Mononuclear cell (primary cell): ENCODE results near the gene SRPK3. TPM values are rescaled to one million over a fixed set of nuclear protein-coding genes. Genes with fewer than 3 reads are reported as not detected.

ENCODE experiments used
- H3K27me3 ChIP-seq: 2 replicates; pipeline ENCODE4 v1.6.0; 2011; ENCODE audit warnings: low read length, control low read depth; ENCODE audit not compliant: insufficient read depth
- H3K4me1 ChIP-seq: 2 replicates; pipeline ENCODE4 v1.5.1; 2011; ENCODE audit warnings: mild to moderate bottlenecking, low read length, control low read depth; ENCODE audit not compliant: insufficient read depth
- H3K4me3 ChIP-seq: 2 replicates; pipeline ENCODE4 v1.5.1; 2011; ENCODE audit warnings: mild to moderate bottlenecking, low read length, moderate library complexity
- H3K9me3 ChIP-seq: 2 replicates; pipeline ENCODE4 v1.5.1; 2011; ENCODE audit warnings: low read depth, mild to moderate bottlenecking, control low read depth, low read length
- total RNA-seq: library from RNA; depleted of rRNA; stranded (reverse); fragments of >200 nt; gene quantifications from one replicate; pipeline ENCODE4 v1.2.3, GENCODE V29; 2012

Gene SRPK3
- total RNA-seq, 1 donor = under 0.01 TPM

DNA sequence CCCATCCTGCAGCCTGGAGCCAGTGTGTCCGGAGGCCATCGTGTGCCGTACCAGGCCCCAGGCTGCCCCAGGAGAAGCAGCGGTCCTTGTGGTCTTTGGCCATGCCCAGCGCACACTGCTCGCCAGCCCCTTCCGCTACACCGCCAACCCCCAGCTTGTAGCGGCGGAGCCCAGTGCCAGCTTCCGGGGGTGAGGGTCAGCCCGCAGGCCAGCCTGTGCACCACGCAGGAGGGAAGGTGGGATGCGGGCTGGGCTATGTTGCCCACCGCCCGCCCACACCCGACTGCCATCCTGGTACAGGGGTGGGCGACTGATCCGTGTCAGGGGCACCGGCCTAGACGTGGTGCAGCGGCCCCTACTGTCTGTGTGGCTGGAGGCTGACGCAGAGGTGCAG is 7.6 kb upstream of the SRPK3 start:
- Histone ChIP-seq H3K27me3 (no peaks in the 10 kb centered on the region), H3K4me3 (no peak overlapping the region), H3K9me3 (no peaks in the 10 kb centered on the region), H3K4me1 (no peaks in the 10 kb centered on the region)

DNA sequence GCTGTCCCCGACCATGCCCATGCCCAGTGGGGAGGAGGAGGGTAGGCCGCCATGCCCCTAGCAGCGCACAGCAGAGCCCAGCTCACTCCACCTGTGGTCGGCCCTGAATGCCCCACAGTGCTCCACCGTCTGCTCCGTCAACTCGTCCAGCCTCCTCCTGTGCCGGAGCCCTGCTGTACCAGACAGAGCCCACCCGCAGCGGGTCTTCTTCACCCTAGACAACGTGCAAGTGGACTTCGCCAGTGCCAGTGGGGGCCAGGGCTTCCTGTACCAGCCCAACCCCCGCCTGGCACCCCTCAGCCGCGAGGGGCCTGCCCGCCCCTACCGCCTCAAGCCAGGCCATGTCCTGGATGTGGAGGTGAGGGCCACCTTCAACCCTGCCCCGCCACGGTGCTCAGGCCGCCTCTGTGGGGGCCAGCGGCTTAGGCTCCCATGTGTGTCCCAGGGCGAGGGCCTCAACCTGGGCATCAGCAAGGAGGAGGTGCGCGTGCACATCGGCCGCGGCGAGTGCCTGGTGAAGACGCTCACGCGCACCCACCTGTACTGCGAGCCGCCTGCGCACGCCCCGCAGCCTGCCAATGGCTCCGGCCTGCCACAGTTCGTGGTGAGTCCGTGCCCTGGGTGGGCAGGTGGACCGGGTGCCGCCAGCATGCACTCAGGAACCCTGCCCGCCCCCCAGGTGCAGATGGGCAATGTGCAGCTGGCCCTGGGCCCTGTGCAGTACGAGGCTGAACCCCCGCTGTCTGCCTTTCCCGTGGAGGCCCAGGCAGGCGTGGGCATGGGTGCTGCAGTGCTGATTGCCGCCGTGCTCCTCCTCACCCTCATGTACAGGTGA is 6.9 kb upstream of the SRPK3 start:
- no peaks in the 10 kb centered on the region for H3K4me1 ChIP-seq
- no peaks in the 10 kb centered on the region for H3K27me3 ChIP-seq
- no peak overlapping the region for H3K4me3 ChIP-seq
- no peaks in the 10 kb centered on the region for H3K9me3 ChIP-seq

DNA sequence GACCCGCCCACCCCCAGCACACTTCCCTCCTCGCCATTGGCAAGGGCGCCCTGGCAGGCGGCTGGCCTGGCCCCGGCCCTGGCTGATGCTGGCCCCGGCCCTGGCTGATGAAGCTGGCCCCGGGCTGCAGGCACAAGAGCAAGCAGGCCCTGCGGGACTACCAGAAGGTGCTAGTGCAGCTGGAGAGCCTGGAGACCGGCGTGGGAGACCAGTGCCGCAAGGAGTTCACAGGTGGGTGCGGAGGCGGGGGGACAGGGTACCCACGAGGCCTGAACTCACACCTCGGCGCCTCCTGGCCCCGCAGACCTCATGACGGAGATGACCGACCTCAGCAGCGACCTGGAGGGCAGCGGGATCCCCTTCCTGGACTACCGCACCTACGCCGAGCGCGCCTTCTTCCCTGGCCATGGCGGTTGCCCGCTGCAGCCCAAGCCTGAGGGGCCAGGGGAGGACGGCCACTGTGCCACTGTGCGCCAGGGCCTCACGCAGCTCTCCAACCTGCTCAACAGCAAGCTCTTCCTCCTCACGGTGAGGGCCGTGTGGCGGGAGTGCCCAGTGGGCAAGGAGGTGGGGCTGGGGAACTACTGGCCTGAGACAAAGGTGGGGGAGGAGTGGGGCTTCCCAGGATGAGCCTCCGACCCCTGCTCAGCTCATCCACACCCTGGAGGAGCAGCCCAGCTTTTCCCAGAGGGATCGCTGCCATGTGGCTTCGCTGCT is 6.1 kb upstream of the SRPK3 start:
- no peaks in the 10 kb centered on the region for H3K4me1 ChIP-seq
- no peak overlapping the region for H3K4me3 ChIP-seq
- H3K9me3 ChIP-seq = no peaks in the 10 kb centered on the region
- no peaks in the 10 kb centered on the region for H3K27me3 ChIP-seq

DNA sequence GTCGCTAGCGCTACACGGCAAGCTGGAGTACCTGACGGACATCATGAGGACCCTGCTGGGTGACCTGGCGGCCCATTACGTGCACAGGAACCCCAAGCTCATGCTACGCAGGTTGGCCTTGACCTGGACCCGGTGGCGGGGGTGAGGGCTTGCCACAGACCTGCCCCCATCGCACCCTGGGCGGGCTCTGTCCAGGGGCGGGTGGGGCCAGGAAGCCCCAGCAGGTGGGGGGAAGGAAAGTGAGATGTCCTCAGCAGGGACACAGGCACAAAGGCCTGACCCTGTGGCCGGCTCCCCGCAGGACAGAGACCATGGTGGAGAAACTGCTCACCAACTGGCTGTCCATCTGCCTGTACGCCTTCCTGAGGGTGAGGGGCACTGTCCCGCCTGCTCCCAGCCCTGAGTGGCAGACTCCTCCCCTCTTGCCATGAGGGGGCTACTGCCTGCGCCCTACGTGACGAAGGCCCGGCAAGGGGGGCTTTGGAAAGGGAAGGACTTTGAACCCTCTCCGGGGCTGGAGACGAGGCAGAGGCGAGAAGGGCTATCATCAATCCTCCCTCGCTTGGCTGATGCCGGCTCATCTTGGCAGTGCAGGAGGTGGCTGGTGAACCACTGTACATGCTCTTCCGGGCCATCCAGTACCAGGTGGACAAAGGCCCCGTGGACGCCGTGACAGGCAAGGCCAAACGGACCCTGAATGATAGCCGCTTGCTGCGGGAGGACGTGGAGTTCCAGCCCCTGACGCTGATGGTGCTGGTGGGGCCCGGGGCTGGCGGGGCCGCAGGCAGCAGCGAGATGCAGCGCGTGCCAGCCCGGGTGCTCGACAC is 5.3 kb upstream of the SRPK3 start:
- H3K4me3 ChIP-seq = no peak overlapping the region
- H3K27me3 ChIP-seq = no peaks in the 10 kb centered on the region
- H3K9me3 ChIP-seq = no peaks in the 10 kb centered on the region
- H3K4me1 ChIP-seq = no peaks in the 10 kb centered on the region

DNA sequence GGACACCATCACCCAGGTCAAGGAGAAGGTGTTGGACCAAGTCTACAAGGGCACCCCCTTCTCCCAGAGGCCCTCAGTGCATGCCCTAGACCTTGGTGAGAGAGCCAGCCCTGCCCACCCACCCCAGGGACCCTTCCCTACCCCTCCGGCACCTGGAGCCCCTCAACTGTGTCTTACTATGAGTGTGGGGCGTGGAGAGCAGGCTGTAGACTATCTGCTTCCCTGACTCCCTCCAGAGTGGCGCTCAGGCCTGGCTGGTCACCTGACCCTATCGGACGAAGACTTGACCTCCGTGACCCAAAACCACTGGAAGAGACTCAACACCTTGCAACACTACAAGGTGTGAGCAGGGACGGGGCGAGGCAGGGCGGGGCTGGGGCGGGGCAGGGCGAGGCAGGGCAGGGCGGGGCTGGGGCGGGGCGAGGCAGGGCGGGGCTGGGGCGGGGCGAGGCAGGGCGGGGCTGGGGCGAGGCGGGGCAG is 4.7 kb upstream of the SRPK3 start:
- H3K4me1 ChIP-seq = no peaks in the 10 kb centered on the region
- H3K27me3 ChIP-seq = no peaks in the 10 kb centered on the region
- H3K9me3 ChIP-seq = no peaks in the 10 kb centered on the region
- H3K4me3 ChIP-seq = no peak overlapping the region

DNA sequence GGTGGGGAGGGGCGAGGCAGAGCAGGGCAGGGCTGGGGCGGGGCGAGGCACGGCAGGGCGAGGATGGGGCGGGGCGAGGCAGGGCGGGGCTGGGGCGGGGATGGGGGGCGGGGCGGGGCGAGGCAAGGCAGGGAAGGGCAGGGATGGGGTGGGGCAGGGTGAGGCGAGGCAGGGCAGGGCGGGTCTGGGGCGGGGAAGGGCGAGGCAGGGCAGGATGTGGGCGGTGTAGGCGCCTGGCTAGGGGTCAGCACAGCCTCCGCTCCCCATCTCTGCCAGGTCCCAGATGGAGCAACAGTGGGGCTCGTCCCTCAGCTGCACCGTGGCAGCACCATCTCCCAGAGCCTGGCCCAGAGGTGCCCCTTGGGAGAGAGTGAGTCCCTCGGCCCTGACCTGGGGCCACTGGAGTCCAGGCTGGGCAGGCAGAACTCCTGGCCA is 4.2 kb upstream of the SRPK3 start:
- Histone ChIP-seq H3K4me3 (no peak overlapping the region), H3K4me1 (no peaks in the 10 kb centered on the region), H3K27me3 (no peaks in the 10 kb centered on the region), H3K9me3 (no peaks in the 10 kb centered on the region)

DNA sequence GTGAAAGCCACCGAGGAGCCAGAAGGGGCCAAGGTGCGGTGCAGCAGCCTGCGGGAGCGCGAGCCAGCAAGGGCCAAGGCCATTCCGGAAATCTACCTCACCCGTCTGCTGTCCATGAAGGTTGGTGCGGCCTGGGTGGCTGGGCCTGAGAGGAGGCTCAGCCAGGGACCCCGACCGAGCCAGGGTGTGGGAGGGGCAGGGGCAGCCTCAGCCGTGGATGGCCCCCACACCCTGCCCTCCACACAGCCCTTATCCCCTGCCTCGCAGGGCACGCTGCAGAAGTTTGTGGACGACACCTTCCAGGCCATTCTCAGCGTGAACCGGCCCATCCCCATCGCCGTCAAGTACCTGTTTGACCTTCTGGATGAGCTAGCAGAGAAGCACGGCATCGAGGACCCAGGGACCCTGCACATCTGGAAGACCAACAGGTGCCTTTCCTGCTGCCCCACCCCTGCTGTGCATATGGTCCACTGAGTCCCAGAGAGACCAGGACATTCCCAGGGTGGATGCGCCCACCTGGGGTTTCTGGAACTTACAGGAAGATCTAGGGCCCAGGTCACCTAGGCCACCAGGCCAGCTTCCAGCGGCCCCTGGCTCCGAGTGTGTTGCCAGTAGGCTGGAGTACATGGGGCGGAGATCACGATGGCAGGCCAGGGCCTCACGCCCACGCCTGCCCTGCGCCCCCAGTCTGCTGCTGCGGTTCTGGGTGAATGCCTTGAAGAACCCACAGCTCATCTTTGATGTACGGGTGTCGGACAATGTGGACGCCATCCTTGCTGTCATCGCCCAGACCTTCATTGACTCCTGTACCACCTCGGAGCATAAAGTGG is 3.4 kb upstream of the SRPK3 start:
- Histone ChIP-seq H3K9me3 (no peaks in the 10 kb centered on the region), H3K4me1 (no peaks in the 10 kb centered on the region), H3K27me3 (no peaks in the 10 kb centered on the region), H3K4me3 (no peak overlapping the region)

DNA sequence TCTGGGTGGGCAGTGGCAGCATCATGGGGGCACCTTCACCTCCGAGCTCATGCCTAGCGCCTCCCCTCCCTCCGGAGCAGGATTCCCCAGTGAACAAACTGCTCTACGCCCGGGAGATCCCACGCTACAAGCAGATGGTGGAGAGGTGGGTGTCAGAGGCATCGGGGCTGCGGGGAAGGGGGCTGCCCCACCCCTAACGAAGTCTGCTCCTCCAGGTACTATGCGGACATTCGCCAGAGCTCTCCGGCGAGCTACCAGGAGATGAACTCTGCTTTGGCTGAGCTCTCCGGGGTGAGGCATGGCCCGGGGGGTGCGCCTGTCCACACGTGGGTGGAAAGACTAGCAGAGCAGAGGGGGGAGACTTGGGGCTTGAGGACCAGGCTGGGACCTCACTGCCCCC is 2.7 kb upstream of the SRPK3 start:
- Histone ChIP-seq H3K4me1 (no peaks in the 10 kb centered on the region), H3K27me3 (no peaks in the 10 kb centered on the region), H3K9me3 (no peaks in the 10 kb centered on the region), H3K4me3 (no peak overlapping the region)

DNA sequence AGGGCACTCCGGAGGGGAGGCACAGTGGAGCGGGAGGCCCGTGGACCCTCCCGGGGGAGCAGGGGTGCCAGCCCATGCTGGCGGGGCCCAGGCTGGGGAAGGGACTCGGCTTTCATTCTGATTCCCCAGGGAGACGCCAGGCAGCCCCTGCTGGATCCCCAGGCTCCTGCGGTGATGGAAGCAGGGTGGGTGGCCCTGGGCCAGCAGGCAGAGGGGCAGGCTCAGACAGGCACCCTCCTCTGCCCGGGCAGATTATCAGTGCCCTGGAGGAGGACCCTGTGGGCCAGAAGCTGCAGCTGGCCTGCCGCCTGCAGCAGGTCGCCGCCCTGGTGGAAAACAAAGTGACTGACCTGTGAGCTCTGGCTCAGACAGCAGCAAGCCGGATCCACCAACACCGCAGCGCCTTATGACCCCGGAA is 2.1 kb upstream of the SRPK3 start:
- Histone ChIP-seq H3K4me1 (no peaks in the 10 kb centered on the region), H3K27me3 (no peaks in the 10 kb centered on the region), H3K4me3 (no peak overlapping the region), H3K9me3 (no peaks in the 10 kb centered on the region)

DNA sequence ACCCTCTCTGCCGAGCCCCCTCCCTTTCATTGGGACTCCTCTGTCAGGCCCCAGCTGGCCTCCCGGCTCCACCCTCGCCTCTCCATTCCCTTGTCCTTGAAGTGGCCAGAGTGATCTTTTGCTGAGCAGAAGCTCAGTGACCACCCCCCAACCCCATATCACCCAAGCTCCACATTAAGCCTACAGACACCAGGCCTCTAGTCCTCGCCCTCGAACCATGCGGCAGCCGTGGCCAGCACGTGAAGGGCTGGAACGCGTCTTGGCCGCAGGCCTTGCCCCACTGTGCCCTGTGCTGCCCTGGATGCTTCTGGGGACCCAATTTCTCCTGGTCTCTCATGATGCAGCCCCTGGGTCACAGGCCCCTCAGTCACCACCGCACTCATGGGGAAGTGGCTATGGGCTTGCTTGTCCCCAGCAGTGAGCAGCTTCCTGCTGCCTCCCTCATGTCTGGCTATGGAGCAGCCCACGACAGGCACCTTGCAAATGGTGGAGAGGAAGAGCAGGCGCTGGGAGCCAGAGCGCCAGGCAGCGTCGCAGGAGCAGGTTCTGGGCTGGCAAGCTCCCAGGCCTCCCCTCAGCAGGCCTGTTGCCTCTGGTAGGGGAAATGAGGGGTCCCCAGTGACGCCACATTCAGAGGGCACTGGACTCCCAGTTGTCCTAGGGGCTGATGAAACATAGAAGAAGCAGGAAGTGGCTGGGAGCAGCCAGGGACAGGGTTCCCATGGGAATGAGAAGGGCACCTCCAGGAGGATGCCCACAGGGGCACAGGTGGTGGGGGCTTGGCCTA is 757 bp upstream of the SRPK3 start:
- Histone ChIP-seq H3K4me3 (no peak overlapping the region), H3K27me3 (no peaks in the 10 kb centered on the region)

DNA sequence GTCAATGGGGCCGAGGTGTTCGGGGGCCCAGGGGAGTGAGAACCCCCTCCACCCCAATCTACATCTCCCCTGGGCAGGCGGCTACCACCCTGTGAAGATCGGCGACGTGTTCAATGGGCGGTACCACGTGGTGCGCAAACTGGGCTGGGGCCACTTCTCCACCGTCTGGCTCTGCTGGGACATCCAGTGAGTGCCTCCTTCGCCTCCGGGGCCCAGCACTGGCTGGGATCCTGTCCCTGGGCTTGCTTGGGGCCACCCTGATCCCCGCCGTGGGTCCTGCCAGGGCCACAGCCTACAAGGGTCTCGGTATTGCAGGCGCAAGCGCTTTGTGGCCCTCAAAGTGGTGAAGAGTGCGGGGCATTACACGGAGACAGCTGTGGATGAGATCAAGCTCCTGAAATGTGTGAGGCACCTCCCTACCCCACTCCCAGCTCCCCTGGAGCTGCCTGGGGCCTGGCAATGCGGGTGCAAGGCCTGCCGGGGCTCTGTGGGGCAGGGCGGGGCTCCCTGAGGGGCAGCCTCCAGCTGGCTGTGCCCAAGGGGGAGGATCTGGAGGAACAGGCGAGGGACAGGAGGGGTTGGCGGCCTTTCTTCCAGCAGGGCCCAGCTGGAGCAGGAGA is 697 bp downstream of the SRPK3 start:
- no peaks in the 10 kb centered on the region for H3K9me3 ChIP-seq
- no peak overlapping the region for H3K4me3 ChIP-seq
- no peaks in the 10 kb centered on the region for H3K4me1 ChIP-seq
- H3K27me3 ChIP-seq = no peaks in the 10 kb centered on the region

More for the DNA sequence above, 757 bp upstream of the SRPK3 start:
- H3K4me1 ChIP-seq = no peaks in the 10 kb centered on the region
- no peaks in the 10 kb centered on the region for H3K9me3 ChIP-seq

DNA sequence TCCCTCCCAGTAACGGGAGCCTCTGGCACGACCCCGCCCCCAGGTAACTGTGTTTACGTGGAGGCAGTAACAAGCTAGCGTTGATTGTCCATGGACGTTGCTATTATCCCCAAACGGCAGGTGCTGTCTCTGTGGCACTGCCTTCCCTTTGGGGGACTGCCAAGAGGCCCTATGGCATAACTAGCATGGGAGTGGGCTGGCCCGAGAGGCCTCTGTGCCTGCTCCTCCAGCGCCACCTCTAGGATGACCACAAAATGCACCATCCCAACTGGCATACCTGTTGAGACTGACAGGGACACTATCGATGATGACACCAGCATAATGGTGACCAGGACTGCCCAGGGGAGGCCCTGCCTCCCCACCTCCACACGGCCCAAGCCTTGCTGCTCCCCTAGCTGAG is 1.5 kb downstream of the SRPK3 start:
- Histone ChIP-seq H3K27me3 (no peaks in the 10 kb centered on the region), H3K4me1 (no peaks in the 10 kb centered on the region), H3K4me3 (no peak overlapping the region), H3K9me3 (no peaks in the 10 kb centered on the region)

DNA sequence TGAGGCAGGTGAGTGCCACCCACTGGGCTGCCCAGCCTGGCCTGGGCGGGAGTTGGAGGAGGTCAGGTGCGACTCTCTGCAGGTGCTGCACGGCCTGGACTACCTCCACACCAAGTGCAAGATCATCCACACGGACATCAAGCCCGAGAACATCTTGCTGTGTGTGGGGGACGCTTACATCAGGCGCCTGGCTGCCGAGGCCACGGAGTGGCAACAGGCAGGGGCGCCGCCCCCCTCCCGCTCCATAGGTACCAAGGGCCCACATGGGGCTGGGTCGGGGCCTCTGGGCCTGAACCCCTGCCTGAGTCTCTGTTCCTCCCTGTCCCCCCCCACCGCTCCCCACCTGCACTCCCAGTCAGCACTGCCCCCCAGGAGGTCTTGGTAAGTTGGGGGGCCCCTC is 2.0 kb downstream of the SRPK3 start:
- Histone ChIP-seq H3K27me3 (no peaks in the 10 kb centered on the region), H3K4me3 (no peak overlapping the region), H3K9me3 (no peaks in the 10 kb centered on the region), H3K4me1 (no peaks in the 10 kb centered on the region)
